HG03280 (cell line): ENCODE measurements around the gene CAMK1G.

ENCODE experiments used
- ATAC-seq: cut with Tn5 transposase; IDR thresholded peaks from one replicate; pipeline ENCODE4 v1.9.1; 2021; ENCODE audit warnings: mild to moderate bottlenecking, moderate library complexity; ENCODE audit not compliant: unreplicated experiment

The CAMK1G gene

GRCh38 chr1:209583408-209583807 is at the start of gene CAMK1G:
TSS of gene CAMK1G (plus strand) at chr1:209583714. CDS start at chr1:209594984, 11,270 bp downstream.
- no peak for ATAC-seq

- no peak for ATAC-seq
Observed at GRCh38 chr1:209534496-209535250, 48.8 kb upstream of the CAMK1G start.

GRCh38 chr1:209536843-209537242 is 46.7 kb upstream of the CAMK1G start:
- ATAC-seq: no peak

GRCh38 chr1:209537336-209538114 is 46.0 kb upstream of the CAMK1G start:
- ATAC-seq: no peak

- no peak for ATAC-seq
Observed at GRCh38 chr1:209539576-209539975, 43.9 kb upstream of the CAMK1G start.

- no peak for ATAC-seq
Observed at GRCh38 chr1:209542585-209542984, 40.9 kb upstream of the CAMK1G start.

GRCh38 chr1:209544098-209544497 is 39.4 kb upstream of the CAMK1G start:
- ATAC-seq: no peak

GRCh38 chr1:209545423-209545822 is 38.1 kb upstream of the CAMK1G start:
- no peak for ATAC-seq

GRCh38 chr1:209546390-209547085 is 37.0 kb upstream of the CAMK1G start:
- ATAC-seq: no peak

- ATAC-seq: no peak
Observed at GRCh38 chr1:209547626-209548025, 35.9 kb upstream of the CAMK1G start.

- no peak for ATAC-seq
Observed at GRCh38 chr1:209549443-209550205, 33.9 kb upstream of the CAMK1G start.

GRCh38 chr1:209550519-209550918 is 33.0 kb upstream of the CAMK1G start:
- ATAC-seq: no peak

GRCh38 chr1:209552406-209553264 is 30.9 kb upstream of the CAMK1G start:
- no peak for ATAC-seq

GRCh38 chr1:209554761-209555611 is 28.5 kb upstream of the CAMK1G start:
- no peak for ATAC-seq

- ATAC-seq: no peak
Observed at GRCh38 chr1:209556162-209556690, 27.3 kb upstream of the CAMK1G start.

- no peak for ATAC-seq
Observed at GRCh38 chr1:209557221-209557620, 26.3 kb upstream of the CAMK1G start.

GRCh38 chr1:209560529-209560928 is 23.0 kb upstream of the CAMK1G start:
- ATAC-seq: no peak

GRCh38 chr1:209560952-209561351 is 22.6 kb upstream of the CAMK1G start:
- ATAC-seq: no peak

- ATAC-seq: no peak
Observed at GRCh38 chr1:209561532-209561931, 22.0 kb upstream of the CAMK1G start.
